Measurements from ENCODE around the gene RPL37A.

The RPL37A gene

GRCh38 chr2:216551234-216552068 is 52.8 kb downstream of the RPL37A start:
- DNase-seq, result no peak

GRCh38 chr2:216553093-216553478 is 54.4 kb downstream of the RPL37A start:
- DNase-seq, result no peak

Measured in COR-L47 (cell line).